B cell (primary cell): ENCODE measurements around the gene ZNHIT2. TPM values are rescaled to one million over a fixed set of nuclear protein-coding genes. Genes with fewer than 3 reads are reported as not detected.

ENCODE experiments used
- ATAC-seq: fragments of 200-7000 bp; cut with Tn5 transposase; one replicate; pipeline ENCODE4 v1.10.0; 2021; ENCODE audit warnings: low read depth, mild to moderate bottlenecking, moderate number of reproducible peaks, moderate library complexity
- CTCF ChIA-PET: fragments of 350-600 bp; sonication (Branson Sonifier 250); formaldehyde crosslinking; loops from one replicate; lab custom pipeline; 2021; ENCODE audit warnings: antibody characterized with exemption, inconsistent platforms; lab: Charles Lee
- POLR2A ChIA-PET: fragments of 350-600 bp; sonication (Branson Sonifier 250); formaldehyde crosslinking; loops from one replicate; lab custom pipeline; 2021; ENCODE audit warnings: antibody characterized with exemption; lab: Charles Lee
- DNase-seq: peaks from one replicate; pipeline ENCODE4 v3.0.0; 2013
- H2AFZ ChIP-seq: 2 replicates; pipeline ENCODE4 v1.6.1; 2012; ENCODE audit warnings: mild to moderate bottlenecking, low read depth, low read length; ENCODE audit not compliant: insufficient read depth, poor library complexity, severe bottlenecking
- H3K27ac ChIP-seq, 2 donors: 1 replicate in 1 of 2; 2 replicates in 1 of 2; pipeline ENCODE4 v1.5.1; 2012 to 2013; ENCODE audit warnings: low read length in 2 of 2, mild to moderate bottlenecking in 2 of 2, moderate library complexity in 1 of 2
- H3K27me3 ChIP-seq, 4 experiments: fragments of 200-600 bp in 1 of 4; sonication (generic) in 1 of 4; replicated peaks in 1 of 4; 1 replicate in 2 of 4; 2 replicates in 2 of 4; pipeline versions ENCODE4 v1.6.1 to v1.7.0; 2013 to 2016; ENCODE audit warnings: low read length in 3 of 4, mild to moderate bottlenecking in 2 of 4, mixed read lengths in 1 of 4, moderate library complexity in 1 of 4; ENCODE audit not compliant: insufficient read depth in 4 of 4, control insufficient read depth in 3 of 4; ENCODE audit errors: control extremely low read depth in 1 of 4
- H3K36me3 ChIP-seq, 2 experiments: replicated peaks in 1 of 2; 1 replicate in 1 of 2; 2 replicates in 1 of 2; pipeline versions ENCODE4 v1.6.1 to v1.7.1; 2013; ENCODE audit warnings: low read length in 1 of 2; ENCODE audit not compliant: insufficient read depth in 2 of 2, control insufficient read depth in 1 of 2; ENCODE audit errors: control extremely low read depth in 1 of 2, extremely low read depth in 1 of 2
- H3K4me1 ChIP-seq, 2 donors: fragments of 200-600 bp in 1 of 2; sonication (generic) in 1 of 2; 1 replicate in 1 of 2; 2 replicates in 1 of 2; pipeline versions ENCODE4 v1.5.1 to v1.6.1; 2013 to 2017; ENCODE audit warnings: low read length in 2 of 2; ENCODE audit not compliant: control insufficient read depth in 2 of 2, insufficient read depth in 2 of 2
- H3K4me2 ChIP-seq: replicated peaks from 2 replicates; pipeline ENCODE3; 2012; ENCODE audit warnings: mild to moderate bottlenecking, low read depth, low read length; ENCODE audit not compliant: poor library complexity, severe bottlenecking
- H3K4me3 ChIP-seq, 5 experiments: fragments of 200-600 bp in 1 of 5; sonication (generic) in 1 of 5; 1 replicate in 3 of 5; 2 replicates in 2 of 5; pipeline versions ENCODE4 v1.5.1 to v1.7.0; 2011 to 2016; ENCODE audit warnings: low read length in 4 of 5, mild to moderate bottlenecking in 4 of 5, low read depth in 2 of 5, control low read depth in 1 of 5, moderate library complexity in 1 of 5; ENCODE audit not compliant: insufficient read depth in 1 of 5; ENCODE audit errors: control extremely low read depth in 1 of 5, extremely low read depth in 1 of 5
- H3K79me2 ChIP-seq: fragments of 200-600 bp; sonication (generic); one replicate; pipeline ENCODE4 v1.6.0; 2016; ENCODE audit warnings: low read length; ENCODE audit not compliant: control insufficient read depth, insufficient read depth
- H3K9ac ChIP-seq: fragments of 200-600 bp; sonication (generic); 2 replicates; pipeline ENCODE4 v1.6.1; 2017; ENCODE audit warnings: mild to moderate bottlenecking, low read length, moderate library complexity
- H3K9me3 ChIP-seq, 3 donors: one replicate each; pipeline versions ENCODE4 v1.6.1 to v1.7.1; 2013; ENCODE audit warnings: low read length in 2 of 3; ENCODE audit not compliant: control insufficient read depth in 2 of 3, insufficient read depth in 1 of 3; ENCODE audit errors: control extremely low read depth in 1 of 3
- H4K20me1 ChIP-seq: 2 replicates; pipeline ENCODE4 v1.6.0; 2012; ENCODE audit warnings: mild to moderate bottlenecking, low read length; ENCODE audit not compliant: insufficient read depth, control insufficient read depth, poor library complexity, severe bottlenecking
- H3K27ac Mint-ChIP-seq: one replicate; pipeline ENCODE4 v1.8.0; 2021; ENCODE audit warnings: mixed read lengths
- H3K27me3 Mint-ChIP-seq: one replicate; pipeline ENCODE4 v1.8.0; 2021; ENCODE audit warnings: mixed read lengths
- H3K4me1 Mint-ChIP-seq: one replicate; pipeline ENCODE4 v1.8.0; 2021; ENCODE audit warnings: mixed read lengths
- H3K4me3 Mint-ChIP-seq: one replicate; pipeline ENCODE4 v1.8.0; 2021; ENCODE audit warnings: mixed read lengths
- H3K9me3 Mint-ChIP-seq: one replicate; pipeline ENCODE4 v1.8.0; 2022; ENCODE audit warnings: mixed read lengths; ENCODE audit not compliant: insufficient read depth
- EZH2 ChIP-seq: IDR thresholded peaks from 2 replicates; pipeline ENCODE4 v1.6.1; 2012; ENCODE audit warnings: borderline replicate concordance, low read depth, mild to moderate bottlenecking, moderate library complexity, low read length; ENCODE audit not compliant: insufficient read depth, poor library complexity, severe bottlenecking
- WGBS: methylation state at CpG from one replicate; pipeline ENCODE4 v1.1.5; 2013; ENCODE audit warnings: missing lambda C conversion rate; ENCODE audit not compliant: insufficient coverage; 5-methylcytosine and 5-hydroxymethylcytosine counted together
- intact Hi-C: fragments of 100-400 bp; cut with micrococcal nuclease; formaldehyde crosslinking; loops from one replicate; pipeline ENCODE4 v1.10.0; 2022
- polyA plus RNA-seq: library from polyadenylated mRNA; depleted of rRNA; stranded (reverse); fragments of >200 nt; gene quantifications from 2 replicates; pipeline ENCODE4 v1.2.3, GENCODE V29; 2012
- total RNA-seq, 2 donors: library from RNA; stranded (reverse); fragments of 120-200 nt in 1 of 2; gene quantifications; 1 replicate in 1 of 2; 2 replicates in 1 of 2; pipeline versions ENCODE4 v1.2.3 to v1.2.4, GENCODE V29; 2013 to 2022
- TF ChIP-seq, protein P1 (sequence below): fragments of 200-600 bp; IDR thresholded peaks from one replicate; pipeline ENCODE4 v1.8.0; 2022; ENCODE audit warnings: antibody characterized with exemption, mild to moderate bottlenecking

ZNHIT2 gene
- total and polyA plus RNA-seq, 2 donors (not counting 1 experiment from before 2014, with no cell fraction given): 6.2 to 14.1 TPM

DNA sequence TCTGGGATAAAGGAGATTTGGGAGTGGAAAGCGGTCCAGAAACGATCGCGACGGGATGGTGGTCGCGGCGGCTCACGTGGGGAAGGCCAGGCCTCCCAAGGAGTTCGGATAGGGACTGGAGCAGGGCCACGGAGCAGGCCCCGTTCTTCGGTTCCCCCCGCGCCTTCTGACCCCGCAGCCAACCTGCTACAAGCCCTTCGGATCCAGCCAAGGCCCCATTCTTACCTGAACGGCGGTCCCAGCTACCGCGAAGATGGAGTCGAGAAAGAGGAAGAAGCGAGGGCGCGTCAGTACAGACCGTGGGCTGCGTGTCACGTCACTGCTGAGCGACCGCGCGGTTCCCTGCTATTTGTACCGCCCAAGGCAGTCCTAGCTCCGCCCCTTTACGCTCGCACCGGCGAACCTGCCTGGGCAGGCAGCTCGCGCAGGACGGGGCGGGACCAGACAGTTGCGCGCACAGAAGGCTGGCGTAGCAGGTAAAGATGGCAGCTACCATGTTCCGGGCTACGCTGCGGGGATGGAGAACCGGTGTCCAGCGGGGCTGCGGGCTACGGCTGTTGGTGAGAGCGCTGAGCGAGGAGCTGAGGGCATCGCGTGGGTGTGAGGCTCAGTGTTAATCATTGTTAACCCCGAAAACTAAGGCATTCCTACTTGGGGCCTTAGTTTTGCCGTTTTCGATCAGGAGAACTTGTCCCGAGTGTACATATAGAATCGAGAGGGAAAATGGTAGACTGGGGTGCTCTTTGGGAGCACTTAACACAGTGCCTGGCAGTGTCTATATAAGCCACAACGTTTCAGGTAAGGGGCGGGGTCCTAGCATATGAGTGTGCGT, 4.6 kb upstream of the ZNHIT2 start, which contains the start of the genes FAU and MRPL49:
FAU (minus strand) TSS at position 270 of the 832 bp plus-strand sequence. CDS start 321 bp downstream, outside the sequence.
MRPL49 (plus strand) TSS at position 457 of the 832 bp plus-strand sequence; CDS start at position 483, 26 bp downstream.
- ChIA-PET CTCF (interaction anchor here (0.7 to 5.0 kb wide), 20 partner anchors 9 to 673 kb away, joined by 3 to 47 read pairs (median 4); partner anchors contain the start of genes ARL2, CAPN1, CDC42BPG and SYVN1), POLR2A (interaction anchor here (0.6 to 7.3 kb wide), 18 partner anchors 7 to 1160 kb away, joined by 3 to 160 read pairs (median 3); partner anchors contain the start of genes ARL2, CAPN1, EHBP1L1 and MAJIN)
- H3K9me3 Mint-ChIP-seq: no peaks in the 10 kb centered on the region
- peak within 1 kb of the TSS; percentile 70 to 98 (median 95) for H3K4me3 ChIP-seq
- H3K27me3 ChIP-seq: no peaks in the 10 kb centered on the region
- TF ChIP-seq, protein P1, sequence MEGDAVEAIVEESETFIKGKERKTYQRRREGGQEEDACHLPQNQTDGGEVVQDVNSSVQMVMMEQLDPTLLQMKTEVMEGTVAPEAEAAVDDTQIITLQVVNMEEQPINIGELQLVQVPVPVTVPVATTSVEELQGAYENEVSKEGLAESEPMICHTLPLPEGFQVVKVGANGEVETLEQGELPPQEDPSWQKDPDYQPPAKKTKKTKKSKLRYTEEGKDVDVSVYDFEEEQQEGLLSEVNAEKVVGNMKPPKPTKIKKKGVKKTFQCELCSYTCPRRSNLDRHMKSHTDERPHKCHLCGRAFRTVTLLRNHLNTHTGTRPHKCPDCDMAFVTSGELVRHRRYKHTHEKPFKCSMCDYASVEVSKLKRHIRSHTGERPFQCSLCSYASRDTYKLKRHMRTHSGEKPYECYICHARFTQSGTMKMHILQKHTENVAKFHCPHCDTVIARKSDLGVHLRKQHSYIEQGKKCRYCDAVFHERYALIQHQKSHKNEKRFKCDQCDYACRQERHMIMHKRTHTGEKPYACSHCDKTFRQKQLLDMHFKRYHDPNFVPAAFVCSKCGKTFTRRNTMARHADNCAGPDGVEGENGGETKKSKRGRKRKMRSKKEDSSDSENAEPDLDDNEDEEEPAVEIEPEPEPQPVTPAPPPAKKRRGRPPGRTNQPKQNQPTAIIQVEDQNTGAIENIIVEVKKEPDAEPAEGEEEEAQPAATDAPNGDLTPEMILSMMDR: no peak
- TF ChIP-seq EZH2: no peak
- peak; percentile 99 for DNase-seq
- peak within 1 kb of the TSS; percentile 95 for H3K9ac ChIP-seq
- H3K27ac Mint-ChIP-seq: peak within 1 kb of the TSS; percentile 99
- peaks cover 25 to 46% of the 10 kb centered on the region in 2 donors for H3K4me1 ChIP-seq
- H3K4me3 Mint-ChIP-seq: peak within 1 kb of the TSS; percentile 98
- H3K4me1 Mint-ChIP-seq: peaks cover 55% of the 10 kb centered on the region
- peaks cover 34% of the 10 kb centered on the region for H4K20me1 ChIP-seq
- ATAC-seq: peak; percentile 78
- 0% methylated on average over 62 of the region's 64 CpGs for WGBS
- H3K27ac ChIP-seq: peak within 1 kb of the TSS; percentile 93 to 96
- H3K36me3 ChIP-seq: peaks cover 0 to 60% of the 10 kb centered on the region in 2 experiments
- no peaks in the 10 kb centered on the region for H3K27me3 Mint-ChIP-seq
- H3K79me2 ChIP-seq: peaks cover 79% of the 10 kb centered on the region
- intact Hi-C loops: loop anchor here (1.0 kb wide), 3 partner anchors 10 to 38 kb away; partner anchors contain the start of genes CDCA5 and ZFPL1
- peak within 1 kb of the TSS; percentile 77 for H2AFZ ChIP-seq
- no peaks in the 10 kb centered on the region for H3K9me3 ChIP-seq
- H3K4me2 ChIP-seq: peak within 1 kb of the TSS; percentile 92
